A204.1 (cell line): ENCODE measurements around the gene RNF215.

Source experiments
- FAIRE-seq: peaks from 2 replicates; lab custom pipeline; 2012; peaks lifted over from hg19 to GRCh38; lab: Jason Lieb, UNC

Gene RNF215

GRCh38 chr22:30393885-30394284, 6.7 kb upstream of the RNF215 start:
- FAIRE-seq = no peak

GRCh38 chr22:30393322-30393680, 6.1 kb upstream of the RNF215 start:
- no peak for FAIRE-seq

- no peak for FAIRE-seq
Measured at GRCh38 chr22:30392661-30393321, 5.6 kb upstream of the RNF215 start.

- FAIRE-seq = no peak
Measured at GRCh38 chr22:30390974-30391691, 3.9 kb upstream of the RNF215 start.

- no peak for FAIRE-seq
Measured at GRCh38 chr22:30386608-30386959, 627 bp downstream of the RNF215 start.

DNA sequence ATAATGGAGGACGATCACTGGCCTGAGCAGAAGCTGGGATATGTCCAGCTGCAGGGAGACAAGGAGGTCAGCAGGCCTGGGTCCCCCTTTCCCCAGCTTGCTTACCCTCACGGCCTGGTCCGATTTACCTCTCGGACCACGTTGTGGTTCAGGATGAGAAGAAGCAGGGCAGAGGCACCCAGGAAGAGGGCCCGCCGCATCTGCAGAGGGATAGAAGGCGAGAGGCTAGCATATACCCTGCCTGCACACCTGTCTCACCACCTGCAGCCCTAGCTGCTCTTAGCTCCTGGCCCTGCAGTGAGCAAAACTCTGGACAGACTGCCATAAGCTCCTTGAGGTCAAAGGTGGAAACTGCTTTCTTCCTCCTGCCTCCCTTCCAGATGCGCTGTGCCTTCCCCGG, 1.3 kb downstream of the RNF215 start:
- no peak for FAIRE-seq

- no peak for FAIRE-seq
Measured at GRCh38 chr22:30383061-30383460, 4.2 kb downstream of the RNF215 start.

GRCh38 chr22:30382340-30382739, 4.9 kb downstream of the RNF215 start:
- no peak for FAIRE-seq

GRCh38 chr22:30381264-30381663, 5.9 kb downstream of the RNF215 start:
- no peak for FAIRE-seq

GRCh38 chr22:30380011-30380410, 7.2 kb downstream of the RNF215 start:
- no peak for FAIRE-seq

DNA sequence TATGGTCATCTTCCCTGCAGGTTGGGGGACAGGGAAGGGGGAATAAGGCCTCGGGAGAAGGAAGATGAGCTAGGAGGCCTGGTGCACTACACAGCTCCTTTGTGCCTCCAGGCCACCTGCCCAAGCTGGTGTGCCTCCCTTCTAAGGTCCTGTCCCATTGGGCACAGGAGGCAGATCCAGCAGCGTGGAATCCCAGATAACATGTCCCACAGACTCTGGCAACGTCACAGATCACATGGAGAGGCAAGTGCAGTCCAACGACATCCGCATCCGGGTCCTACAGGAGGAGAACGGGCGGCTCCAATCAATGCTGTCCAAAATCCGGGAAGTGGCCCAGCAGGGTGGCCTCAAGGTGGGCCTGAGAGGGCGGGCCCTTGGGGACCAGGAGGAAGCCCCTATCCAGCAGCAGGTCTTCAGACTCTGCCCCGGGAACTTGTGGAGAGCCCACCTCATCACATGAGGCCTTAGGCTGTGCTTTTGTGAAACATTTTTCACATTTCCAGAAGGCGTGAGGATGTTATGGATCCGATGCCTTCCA, 11.8 kb downstream of the RNF215 start:
- FAIRE-seq = no peak

GRCh38 chr22:30373331-30374325, 13.6 kb downstream of the RNF215 start:
- FAIRE-seq = no peak

GRCh38 chr22:30372915-30373314, 14.3 kb downstream of the RNF215 start:
- FAIRE-seq = no peak

DNA sequence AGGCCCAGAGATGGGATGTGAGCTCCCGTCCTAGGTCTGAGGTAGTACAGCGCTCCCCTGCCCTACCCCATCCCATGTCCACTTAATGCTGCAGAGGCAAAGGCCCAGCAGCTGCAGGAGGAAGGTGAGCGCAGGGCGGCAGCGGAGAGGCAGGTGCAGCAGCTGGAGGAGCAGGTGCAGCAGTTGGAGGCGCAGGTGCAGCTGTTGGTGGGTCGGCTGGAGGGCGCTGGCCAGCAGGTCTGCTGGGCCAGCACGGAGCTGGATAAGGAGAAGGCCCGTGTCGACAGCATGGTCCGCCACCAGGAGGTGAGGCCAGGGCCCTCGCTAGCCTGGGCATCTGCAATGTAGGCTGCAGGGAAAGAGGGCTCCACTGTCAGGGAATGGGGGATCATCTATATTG, 15.2 kb downstream of the RNF215 start:
- FAIRE-seq = no peak

DNA sequence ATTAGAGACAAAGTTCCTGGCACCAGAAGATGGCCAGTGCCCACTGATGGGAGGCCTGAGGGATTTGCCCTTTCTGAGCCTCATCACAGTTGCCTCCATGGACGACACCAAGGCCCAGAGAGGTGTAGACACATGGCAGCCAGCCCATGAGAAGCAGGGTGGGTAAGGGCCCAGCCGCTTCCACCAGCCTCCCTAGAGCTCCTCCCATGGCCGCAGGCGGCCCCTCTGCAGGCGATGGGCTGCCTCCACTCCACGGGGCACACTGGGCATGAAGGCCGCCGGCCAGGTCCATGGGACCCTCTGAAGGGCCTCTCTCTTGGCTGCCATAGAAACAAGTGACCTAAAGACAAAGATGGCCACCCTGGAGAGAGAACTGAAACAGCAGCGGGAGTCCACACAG, 15.9 kb downstream of the RNF215 start:
- FAIRE-seq = no peak

DNA sequence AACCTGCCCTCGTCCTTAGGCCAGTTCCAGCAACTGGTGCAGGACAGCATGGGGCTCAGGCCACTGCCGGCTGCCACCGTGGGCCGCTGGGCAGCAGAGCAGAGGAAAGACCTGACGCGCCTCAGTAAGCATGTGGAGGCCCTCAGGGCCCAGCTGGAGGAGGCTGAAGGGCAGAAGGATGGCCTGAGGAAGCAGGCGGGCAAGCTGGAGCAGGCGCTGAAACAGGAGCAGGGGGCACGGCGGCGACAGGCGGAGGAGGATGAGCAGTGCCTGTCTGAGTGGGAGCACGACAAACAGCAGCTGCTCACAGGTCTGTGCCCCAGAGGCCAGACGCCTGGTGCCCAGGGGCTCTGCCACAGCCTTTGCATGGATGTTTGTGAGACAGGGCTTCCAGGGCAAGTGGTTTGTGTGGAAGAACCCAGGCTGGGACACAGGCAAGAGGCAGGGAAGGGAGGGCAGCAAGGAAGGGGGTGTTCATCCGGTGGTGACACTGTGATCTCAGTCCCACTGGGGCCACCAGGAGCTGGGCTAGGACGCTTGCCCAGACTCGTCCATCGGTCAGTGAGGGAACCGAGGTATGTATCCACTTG, 16.5 kb downstream of the RNF215 start:
- FAIRE-seq = no peak

DNA sequence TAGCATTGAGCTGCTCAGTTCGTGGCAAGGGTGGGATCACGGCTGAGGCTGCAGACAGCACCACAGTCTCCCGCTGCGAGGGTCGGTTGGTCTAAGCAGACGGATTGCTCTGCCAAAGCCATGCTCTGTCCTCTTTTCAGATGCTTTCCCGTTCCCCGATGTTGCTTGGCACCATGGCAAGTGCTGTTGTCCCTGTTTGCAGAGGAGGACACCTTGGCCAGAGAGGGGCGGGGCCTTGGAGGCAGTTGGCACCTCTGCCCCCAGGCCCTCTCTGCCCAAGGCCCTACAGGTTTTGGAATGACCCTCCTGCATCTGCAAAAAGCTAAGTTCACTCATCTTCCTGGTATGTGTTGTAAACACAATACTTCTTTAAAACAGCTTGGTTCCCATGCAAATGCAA, 18.8 kb downstream of the RNF215 start:
- no peak for FAIRE-seq

GRCh38 chr22:30365891-30366290, 21.3 kb downstream of the RNF215 start:
- FAIRE-seq = no peak

GRCh38 chr22:30362651-30363281, 24.4 kb downstream of the RNF215 start:
- no peak for FAIRE-seq

- FAIRE-seq = no peak
Measured at GRCh38 chr22:30361916-30362650, 25.1 kb downstream of the RNF215 start.

GRCh38 chr22:30358541-30358940, 28.7 kb downstream of the RNF215 start:
- no peak for FAIRE-seq
